Fibroblast of villous mesenchyme (primary cell): ENCODE measurements around the gene BMP4. TPM values are rescaled to one million over a fixed set of nuclear protein-coding genes. Genes with fewer than 3 reads are reported as not detected.

ENCODE experiments used
- DNase-seq: peaks from one replicate; pipeline ENCODE4 v3.0.0-alpha.2; 2010; ENCODE audit warnings: low read depth
- H3K4me3 ChIP-seq: 2 replicates; pipeline ENCODE4 v1.5.1; 2011; ENCODE audit warnings: low read depth, mild to moderate bottlenecking, low read length
- total RNA-seq: library from RNA; depleted of rRNA; stranded (reverse); fragments of >200 nt; gene quantifications from 2 replicates; pipeline ENCODE4 v1.2.3, GENCODE V29; 2012
- TF ChIP-seq, protein P1 (sequence below): IDR thresholded peaks from 2 replicates; pipeline ENCODE4 v1.5.1; 2012; ENCODE audit warnings: low read depth, mild to moderate bottlenecking, low read length; ENCODE audit not compliant: insufficient read depth

BMP4 gene
- total RNA-seq, 1 donor: 9.9 TPM

DNA sequence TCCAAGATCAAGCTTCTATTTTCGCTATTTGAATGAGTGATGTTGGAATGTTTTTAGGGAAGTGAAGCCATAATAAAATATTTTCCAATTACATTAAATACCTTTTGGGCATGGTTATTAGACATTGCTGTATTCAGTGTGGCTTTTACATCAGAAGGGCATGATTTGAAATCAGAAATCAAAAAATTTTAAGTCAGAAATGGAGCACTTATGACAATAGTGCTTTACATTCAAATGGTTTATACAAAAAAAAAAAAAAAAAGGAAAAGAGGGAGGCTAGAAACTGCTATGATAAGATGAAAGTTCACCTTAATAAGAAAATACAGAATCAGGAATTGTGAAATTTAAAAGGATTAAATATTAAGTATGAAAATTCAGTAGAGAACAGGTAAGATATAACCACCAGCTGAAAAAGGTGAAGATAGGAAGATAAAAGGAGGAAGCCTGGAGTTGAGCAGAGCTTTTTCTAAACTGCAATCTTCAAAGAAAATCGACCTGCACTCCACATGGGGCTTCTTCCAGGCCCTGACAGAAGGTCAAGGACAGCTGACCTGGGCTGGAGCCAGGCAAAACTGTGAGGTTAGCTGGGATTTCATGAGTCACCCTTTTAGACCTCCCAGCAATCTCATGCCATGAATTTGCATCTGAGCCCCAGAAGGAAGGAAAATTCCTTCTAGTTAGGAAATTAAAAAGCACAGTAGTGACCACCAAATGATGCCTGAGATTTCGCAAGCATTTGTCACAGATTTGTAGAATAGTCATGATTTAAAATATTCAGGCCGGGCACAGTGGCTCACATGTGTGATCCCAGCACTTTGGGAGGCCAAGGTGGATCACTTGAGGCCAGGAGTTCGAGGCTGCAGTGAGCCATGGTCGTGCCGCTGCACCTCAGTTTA, 23.4 kb upstream of the BMP4 start:
- peak; percentile 87 for DNase-seq
- H3K4me3 ChIP-seq: no peak overlapping the region
- TF ChIP-seq, protein P1, sequence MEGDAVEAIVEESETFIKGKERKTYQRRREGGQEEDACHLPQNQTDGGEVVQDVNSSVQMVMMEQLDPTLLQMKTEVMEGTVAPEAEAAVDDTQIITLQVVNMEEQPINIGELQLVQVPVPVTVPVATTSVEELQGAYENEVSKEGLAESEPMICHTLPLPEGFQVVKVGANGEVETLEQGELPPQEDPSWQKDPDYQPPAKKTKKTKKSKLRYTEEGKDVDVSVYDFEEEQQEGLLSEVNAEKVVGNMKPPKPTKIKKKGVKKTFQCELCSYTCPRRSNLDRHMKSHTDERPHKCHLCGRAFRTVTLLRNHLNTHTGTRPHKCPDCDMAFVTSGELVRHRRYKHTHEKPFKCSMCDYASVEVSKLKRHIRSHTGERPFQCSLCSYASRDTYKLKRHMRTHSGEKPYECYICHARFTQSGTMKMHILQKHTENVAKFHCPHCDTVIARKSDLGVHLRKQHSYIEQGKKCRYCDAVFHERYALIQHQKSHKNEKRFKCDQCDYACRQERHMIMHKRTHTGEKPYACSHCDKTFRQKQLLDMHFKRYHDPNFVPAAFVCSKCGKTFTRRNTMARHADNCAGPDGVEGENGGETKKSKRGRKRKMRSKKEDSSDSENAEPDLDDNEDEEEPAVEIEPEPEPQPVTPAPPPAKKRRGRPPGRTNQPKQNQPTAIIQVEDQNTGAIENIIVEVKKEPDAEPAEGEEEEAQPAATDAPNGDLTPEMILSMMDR: no peak

DNA sequence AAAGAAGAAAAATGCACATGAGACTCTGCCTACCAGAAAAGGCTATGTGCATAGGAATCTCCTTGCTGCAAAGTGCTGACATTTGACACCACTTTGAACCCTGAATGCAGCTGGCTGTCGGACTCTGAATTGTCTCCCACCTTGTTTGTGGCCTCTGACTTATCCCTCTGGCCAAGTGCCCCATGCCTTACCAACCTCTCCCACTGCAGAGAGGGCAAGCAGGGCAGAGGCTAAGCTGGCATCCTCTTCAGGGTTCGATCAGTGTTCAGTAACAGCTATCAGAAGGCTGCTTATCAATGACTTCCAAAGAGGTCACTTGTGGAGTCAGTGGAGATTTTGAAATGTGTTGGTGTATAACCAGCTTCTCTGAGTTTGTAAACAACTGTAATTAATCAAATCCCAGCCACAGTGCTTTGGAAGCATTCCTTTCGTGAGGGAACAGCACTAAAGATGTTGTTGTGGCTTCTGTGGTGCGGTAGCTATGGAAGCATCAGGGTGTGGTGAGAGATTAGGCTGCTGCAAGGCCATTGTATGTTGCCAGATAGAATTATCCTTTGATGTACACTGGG, 22.6 kb upstream of the BMP4 start:
- no peak overlapping the region for H3K4me3 ChIP-seq
- TF ChIP-seq, protein P1: no peak
- DNase-seq: peak; percentile 57

DNA sequence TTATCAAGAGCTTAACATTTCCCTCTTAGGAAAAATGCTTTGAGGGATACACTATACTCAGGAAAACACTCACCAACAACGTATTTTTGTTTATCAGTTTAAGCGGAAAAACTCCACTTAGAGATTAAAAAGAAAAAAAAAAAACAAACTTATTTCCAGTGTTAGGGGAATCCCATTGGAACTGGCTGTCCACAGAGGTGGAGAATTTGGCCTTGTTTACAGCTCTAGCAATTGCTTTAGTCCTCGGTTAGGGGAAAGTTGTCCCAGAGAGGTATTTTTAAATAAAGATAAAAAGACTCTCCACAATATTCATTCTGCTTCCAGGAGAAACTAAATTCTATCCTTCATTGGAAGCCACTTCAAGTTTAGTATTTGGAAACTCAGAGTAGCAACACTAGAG, 21.6 kb upstream of the BMP4 start:
- no peak for DNase-seq
- TF ChIP-seq, protein P1: no peak
- no peak overlapping the region for H3K4me3 ChIP-seq

DNA sequence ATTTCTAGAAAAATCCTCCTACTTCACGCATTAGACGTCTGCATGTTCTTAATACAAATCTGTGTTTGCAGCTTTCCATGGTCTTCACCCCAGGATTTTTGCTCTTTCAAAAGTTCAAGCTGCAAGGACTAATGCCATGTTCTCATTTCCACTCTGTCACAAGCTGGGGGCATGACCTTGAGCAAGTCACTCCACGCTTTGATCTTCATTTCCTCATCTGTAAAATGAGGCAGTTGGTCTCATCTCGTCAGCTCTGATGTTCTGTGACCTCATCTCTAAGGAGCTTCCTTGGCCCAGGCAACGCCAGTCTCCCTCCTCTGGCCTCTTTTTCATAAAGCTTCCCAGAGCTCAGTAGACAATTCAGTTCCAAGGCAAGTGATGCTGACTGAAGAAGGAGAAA, 18.8 kb upstream of the BMP4 start:
- TF ChIP-seq, protein P1: no peak
- no peak for DNase-seq
- no peak overlapping the region for H3K4me3 ChIP-seq

DNA sequence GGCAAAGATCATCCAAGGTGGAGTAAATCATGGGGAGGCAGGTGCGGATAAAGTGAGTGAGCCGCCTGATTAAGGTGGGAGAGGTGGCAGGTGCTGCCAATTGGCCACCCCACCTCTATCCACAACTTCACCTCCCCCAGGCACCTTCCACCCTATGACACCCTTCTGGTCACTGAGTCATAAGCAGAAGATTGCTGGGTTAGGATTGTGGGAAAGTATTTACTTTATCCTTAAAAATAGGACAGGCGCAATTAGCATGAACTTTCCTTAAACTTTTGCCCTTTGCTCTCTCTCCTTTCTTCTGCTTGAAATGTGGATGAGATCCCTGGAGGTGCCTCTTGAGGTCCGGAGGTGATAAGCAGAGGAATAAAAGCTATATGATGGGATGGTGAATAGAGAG, 14.9 kb upstream of the BMP4 start:
- no peak overlapping the region for H3K4me3 ChIP-seq
- DNase-seq: no peak
- TF ChIP-seq, protein P1: no peak

DNA sequence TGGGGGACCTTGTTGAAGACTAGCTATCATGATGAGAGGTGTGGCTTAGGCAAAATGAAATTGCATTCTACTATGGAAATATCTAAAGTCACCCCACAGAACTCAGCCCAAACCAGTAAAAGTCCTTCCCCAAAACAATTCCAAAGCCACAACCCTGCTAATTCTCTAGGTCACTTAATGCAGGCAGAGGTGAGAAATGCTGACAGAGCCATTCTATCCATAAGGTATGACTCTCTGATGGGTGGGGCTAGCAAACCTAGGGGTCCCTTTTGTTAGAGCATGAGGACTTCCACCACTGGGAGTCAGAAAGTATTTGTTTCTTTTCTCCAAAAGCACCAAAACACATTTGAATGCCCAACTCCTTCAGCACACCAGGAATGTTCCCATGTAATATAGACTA, 12.7 kb upstream of the BMP4 start:
- H3K4me3 ChIP-seq: no peak overlapping the region
- no peak for DNase-seq
- TF ChIP-seq, protein P1: no peak
